ENCODE data around the gene TRPM1.

Gene TRPM1

DNA sequence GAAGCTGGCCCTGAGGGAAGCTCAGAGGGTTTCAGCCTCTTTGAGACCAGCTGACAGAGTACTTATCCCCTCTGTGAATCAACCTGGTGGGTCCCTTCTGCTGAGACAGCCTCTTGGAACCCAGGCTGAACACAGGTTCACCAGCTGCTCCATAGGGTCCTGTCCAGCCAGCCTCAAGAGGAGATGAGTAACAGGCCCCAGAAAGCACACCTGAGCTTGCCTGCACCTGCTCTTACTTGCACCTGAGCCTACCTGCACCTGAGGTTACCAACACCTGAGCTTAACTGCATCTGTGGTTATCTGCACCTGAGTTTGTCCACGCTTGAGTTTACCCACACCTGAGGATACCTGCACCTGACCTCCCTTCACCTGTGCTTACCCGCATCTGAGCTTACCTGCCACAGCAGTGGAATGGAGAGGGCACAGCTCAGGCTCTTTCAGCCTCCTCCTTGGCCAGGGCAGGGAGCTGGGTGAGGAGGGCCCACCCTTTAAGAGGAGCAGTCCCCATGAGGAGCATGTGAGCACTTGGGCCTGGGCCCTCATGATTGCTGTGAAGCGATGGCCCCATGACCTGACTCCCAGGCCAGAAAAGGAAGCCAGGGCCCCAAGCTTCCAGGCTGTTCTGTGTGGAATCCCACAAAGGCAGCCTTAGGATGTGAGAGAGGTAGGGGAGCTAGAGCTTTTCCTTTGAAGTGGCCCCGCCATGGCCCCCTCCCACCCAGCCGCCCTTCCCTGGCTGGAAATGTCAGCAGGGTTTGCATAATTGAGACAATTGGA lies at the start of gene TRPM1:
TRPM1 (minus strand) TSS at position 464 of the 777 bp plus-strand sequence. CDS start 20,370 bp downstream, outside the sequence.
- no peak for DNase-seq (ENCODE audit: low read depth, low spot score)

DNA sequence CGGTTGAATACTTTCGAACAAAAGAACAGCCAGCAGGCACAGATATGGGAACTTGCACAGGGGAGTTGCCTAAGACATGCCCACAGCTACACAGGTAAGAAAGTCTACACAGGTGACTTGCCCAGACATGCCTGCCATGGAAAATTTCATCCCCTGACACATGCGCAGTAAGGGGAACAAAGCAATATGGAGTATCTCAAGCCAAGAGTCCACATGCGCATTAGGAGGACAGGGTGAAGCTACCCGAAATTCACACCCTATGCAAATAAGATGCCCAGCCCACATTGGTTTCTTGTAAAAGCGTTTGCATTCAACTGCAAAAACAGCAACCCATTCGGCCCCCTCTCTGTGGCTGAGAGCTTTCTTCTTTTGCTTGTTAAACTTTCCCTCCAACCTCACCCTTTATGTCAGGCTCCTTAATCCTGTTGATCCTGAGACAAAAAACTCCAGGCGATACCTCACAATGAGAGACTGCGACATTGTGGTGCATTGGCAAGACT lies 49.3 kb upstream of the TRPM1 start:
- no peak for DNase-seq (ENCODE audit: low read depth, low spot score)

DNA sequence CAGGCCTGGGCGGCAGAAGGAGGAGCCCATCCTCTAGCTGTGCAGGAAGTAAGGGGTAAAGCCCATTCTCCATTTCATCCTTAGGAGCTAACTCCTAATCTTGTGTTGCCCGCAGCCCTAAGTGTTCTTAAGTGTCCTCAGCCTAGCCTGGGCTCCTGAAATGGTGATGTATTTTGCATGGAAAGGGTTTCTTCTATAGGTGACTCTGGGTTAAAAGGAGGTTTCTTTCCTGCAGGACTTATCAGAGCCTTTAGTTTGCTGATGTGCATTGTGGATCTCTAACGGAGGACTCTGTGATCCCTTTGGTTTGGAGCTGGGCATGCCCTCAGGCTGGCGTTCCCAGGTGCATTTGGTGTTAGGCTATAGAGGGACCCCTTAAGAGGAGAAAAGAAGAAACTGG lies 48.5 kb upstream of the TRPM1 start:
- no peak for DNase-seq (ENCODE audit: low read depth, low spot score)

DNA sequence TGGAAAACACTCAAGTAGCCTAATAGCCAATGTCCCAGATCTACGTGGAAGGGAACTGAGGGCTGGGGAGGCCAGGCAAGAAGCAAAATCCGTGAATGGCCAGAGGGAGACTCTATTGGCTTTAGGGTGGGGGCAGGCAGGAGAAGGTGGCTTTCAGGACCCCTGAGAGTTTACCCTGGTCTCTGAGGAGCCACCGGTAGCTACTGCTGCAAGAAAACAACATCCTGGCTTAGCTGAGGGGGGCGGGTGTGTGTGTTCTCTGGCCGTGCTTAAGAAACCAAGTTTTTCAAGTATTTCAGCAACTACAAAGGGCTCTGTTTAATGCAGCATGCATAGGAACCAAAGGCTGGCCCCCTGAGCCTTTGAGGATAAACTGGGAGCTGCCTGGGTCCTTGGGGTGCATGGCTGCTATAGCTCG lies 47.6 kb upstream of the TRPM1 start:
- DNase-seq (ENCODE audit: low read depth, low spot score): no peak

DNA sequence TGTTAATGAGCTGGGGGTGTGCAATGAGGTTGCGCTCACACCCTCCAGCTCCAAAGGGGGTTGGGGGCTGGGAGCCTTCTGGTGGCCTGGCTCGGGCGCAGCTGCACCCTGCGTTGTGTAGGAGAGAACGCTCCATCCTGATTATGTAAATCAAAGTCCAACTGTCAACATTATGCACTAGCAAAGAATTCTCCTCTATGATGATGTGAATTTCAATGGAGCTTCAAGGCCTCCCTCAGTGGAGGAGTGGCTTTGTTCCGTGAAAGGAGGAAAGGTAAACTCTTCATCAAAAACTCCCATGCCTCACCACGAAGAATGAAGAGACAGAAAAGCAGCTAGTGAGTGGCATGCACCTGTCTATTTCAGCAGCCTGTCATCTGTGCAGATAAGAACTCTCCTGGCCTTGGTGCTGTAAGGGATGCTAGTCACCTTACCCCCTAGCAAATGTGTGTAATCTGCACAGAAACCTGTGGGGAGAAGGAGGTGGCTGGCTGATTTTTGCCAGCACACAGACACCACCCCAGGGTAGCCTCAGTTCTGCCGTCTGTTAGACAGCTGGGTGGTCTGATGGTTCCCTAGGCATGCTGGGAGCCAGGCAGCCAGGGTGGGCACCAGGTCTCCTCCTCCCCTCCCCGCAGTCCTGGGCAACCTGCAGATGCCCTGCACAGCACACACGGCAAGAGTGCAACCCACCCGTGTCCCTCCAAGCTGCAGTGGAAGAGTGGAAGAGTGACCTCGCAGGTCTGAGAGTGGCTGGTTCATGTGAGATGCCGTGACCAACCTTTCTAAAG lies 47.0 kb upstream of the TRPM1 start:
- no peak for DNase-seq (ENCODE audit: low read depth, low spot score)

DNA sequence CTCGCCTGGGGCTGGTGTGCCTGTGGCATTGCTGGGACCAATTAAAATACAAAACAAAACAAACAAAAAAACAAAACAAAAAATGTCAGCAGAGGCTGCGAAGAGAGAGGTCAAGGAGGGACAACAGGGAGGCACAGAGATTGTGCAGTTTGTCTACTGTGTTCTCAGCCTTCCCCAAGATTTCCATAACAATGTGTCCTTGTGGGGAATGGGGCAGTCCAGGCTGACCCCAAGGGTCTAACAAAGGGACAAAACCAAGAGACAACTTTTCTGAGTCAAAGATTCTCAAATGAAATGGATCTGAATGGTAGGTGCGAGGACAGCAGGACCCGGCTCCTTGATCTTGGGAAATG lies 46.4 kb upstream of the TRPM1 start:
- DNase-seq (ENCODE audit: low read depth, low spot score): no peak

DNA sequence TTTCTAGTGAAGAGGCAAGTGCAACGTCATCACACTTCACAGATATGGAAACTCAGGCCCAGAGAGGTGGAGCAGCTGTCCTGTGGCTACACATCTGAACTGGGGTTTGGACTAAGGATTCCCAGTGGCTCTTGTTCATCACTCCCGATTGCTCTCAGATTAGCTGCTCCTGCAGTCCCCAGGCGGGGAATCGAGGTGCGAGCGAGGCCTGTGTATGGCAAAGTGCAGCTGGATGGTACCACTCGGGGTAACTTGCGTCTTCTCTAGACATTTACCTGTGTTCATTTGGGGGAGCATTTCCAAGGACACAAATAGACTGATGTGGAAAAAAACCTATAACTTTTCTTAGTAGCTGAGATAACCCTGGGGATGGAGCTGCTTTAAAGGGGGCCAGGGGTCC lies 45.9 kb upstream of the TRPM1 start:
- DNase-seq (ENCODE audit: low read depth, low spot score): no peak

DNA sequence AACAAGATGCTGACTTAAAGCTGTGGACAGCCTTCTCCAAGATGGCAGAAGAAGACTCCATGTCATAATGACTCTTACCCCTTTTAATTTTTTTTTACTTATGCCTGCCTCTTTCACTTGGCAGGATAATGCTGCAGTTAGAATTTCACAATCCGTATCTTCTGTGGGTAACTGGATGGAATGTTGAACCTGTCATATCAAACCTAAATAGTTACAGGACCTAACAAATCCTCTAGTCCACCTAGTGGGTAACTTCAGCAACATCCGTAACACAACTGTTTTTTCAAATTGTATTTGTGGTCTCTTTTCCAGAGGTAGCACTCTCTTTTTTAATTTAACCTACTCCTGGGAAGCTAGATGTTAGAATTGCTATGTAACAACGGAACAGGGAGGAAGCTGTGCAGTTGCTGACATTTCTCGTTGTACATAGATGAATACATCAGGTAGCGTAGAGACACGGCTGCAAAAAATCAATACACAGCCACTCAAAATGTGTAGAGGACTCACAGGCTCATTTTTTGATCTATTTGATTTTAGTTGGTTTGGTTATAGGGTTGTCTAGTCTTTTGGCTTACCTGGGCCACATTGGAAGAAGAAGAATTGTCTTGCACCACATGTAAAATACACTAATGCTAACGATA lies 43.9 kb upstream of the TRPM1 start:
- no peak for DNase-seq (ENCODE audit: low read depth, low spot score)

DNA sequence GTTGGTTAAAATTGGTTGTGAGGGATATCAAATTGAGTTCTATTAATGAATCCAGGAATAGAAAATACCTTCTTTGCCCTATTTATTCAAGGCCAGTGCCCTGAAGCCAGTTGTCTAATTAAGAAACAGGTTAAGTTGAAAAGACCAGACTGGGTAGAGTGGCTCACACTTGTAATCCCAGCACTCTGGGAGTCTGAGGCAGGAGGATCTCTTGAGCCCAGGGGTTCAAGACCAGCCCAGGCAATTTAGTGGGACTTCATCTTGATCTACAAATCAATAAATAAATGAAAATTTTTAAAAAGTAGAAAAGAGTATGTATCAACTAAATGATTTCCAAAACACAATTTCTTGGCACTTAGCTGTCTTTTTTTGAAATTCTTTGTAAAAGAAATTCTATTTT lies 40.3 kb upstream of the TRPM1 start:
- no peak for DNase-seq (ENCODE audit: low read depth, low spot score)

DNA sequence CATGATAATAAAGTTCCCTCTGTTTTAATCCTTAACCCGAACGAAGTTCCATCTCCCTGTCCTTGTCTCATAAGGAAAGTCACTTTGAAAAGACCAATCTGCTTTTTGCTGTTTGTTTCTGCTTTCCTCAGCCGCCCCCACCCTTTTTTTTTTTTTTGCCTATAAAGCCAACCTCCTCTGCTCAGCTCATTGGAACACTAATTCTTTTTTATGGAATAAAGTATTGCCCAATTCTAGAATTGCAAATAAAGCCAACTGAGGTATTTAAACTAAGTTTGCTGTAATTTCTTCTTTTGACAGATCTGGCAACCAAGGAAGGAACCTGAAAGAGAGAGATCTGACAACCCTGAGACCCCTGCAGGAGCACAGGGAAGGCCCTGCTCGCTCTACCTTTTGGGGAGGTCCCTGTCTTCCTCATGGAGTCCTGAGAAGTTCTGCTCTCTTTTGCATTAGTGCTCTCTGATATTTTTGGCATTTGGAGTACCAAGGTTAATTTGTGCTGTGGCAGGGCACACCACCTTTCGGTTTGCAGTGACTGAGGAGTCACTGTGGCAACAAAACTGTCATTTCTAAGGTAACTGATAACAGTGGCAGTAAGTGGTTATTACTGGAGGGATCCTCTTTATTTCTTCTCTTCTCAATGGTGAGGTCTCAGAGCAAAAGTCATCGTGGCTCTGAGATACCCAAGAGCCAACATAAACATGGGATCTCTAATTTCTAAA lies 35.2 kb upstream of the TRPM1 start:
- DNase-seq (ENCODE audit: low read depth, low spot score): no peak

DNA sequence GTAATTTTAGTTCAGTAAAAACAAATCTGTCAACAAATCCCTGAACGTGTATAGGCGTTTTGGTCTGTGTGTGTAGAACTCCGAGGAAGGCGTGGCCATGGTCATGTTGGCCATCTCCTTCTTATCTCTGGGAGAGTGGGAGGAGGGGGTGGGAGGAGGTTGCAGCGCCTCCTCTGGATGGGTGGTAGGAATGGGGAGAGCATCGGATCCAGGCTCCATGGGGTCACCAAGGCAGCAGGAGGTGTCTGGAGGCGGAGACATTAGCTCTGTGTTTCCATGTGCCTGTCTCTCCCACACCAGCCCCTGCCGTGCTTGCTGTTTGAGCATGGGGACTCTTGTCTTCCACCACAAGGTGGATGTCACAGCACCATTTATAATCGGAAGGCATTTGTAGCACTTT lies 34.5 kb upstream of the TRPM1 start:
- DNase-seq (ENCODE audit: low read depth, low spot score): no peak

DNA sequence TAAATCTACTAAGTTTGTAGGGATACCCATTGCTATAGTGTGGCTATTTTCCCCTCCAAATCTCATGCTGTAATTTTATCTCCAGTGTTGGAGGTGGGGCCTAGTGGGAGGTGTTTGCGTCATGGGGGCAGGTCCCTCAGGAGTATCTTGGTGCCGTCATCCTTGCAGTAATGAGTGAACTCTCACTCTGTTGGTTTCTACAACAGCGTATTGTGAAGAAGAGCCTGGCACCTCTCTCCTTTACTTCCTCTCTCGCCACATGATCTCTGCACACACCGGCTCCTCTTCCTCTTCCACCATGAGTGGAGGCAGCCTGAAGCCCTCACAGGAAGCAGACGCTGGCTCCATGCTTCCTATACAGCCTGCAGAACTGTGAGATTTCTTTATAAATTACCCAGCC lies 34.0 kb upstream of the TRPM1 start:
- DNase-seq (ENCODE audit: low read depth, low spot score): no peak

DNA sequence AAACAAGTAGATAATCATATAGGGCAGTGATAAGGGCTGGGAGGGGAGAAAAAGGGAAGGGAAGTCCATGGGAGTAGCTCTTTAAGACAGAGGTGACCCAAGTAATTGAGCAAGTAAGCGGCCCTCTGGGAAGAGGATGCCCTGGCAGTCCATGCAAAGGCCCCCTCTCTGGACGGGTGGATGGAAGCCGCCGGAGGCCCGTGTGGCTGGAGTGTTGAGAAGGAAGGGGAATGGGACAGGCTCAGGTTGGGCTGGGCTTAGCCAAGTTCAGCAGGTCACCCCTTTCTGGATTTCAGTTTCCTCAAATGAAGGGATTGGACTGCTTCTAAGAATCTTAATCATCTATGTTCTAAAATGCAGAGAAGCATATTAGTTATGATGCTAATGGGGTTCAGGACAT lies 32.4 kb upstream of the TRPM1 start:
- no peak for DNase-seq (ENCODE audit: low read depth, low spot score)

DNA sequence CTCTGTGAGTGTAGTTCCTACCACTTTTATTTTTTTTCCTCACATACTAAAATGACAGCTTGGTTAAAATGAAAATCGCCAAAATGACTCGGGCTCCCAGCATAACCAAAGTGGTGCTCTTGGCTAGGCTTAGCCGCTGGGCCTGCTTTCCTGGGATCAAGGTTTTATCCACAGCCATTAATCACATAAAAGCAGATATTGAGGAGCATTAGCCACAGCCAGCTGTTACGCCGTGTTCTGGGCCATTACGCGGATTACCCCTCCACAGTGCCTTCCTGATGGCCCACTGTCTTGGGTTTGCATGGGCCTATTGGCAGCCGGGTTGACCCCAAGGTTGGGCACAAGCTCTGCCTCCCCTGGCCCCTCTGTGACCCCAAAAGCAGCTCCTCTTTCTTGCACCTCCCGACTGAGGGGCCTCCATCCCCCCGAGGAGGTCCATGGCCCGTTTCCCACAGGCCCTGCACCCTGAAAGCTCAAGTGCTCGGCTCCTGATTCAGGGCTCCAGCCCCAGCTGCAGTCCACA lies 30.4 kb upstream of the TRPM1 start:
- DNase-seq (ENCODE audit: low read depth, low spot score): no peak

DNA sequence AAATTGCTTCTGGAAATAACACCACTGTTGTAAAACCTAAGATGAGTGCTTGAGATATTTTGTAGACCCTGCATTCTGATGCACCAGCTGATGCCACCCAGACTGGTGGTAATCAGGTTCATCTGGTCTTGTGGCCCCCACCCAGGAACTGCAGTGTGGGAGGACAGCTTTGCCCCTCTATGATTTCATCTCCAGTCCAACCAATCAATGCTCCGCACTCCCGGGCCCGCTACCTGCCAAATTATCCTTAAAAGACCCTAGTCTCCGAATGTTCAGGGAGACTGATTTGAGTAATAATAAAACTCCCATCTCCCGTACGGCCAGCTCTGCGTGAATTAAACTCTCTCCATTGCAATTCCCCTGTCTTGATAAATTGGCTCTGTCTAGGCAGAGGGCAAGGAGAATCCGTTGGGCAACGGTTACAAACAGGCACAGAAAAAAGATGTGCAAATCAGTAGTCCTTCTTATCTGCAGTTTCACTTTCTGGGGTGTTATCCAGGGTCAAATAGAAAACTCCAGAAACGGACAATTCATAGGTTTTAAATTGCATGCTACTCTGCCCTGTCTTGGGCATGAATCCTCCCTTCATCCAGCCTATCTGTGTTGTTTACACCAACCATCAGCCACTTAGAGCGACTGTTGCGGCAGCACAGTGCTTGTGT lies 29.2 kb upstream of the TRPM1 start:
- DNase-seq (ENCODE audit: low read depth, low spot score): no peak

DNA sequence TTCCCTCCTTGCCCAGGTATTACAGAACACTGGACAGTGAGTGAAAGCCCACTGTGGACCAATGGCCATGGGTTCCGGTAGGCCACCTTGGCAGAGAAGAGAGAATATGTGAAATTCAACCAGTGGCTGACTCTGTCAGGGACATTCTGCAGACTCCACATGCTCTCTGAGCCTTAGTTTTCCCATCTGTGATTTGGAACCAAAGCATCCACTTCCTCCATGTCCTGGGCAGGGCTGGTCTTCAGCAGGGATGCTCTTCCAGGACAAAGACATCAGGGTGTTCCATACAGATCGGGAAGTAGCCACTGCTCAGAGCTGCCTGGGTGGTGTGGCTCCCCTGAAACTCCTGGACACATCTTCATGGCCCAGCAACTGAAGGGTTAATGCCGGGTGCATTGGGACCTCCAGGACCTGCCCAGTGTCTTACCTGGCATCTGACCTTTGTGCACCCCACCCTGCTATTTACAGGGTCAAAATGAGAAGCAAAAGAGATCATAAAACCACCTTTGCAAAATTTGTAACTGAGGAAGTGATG lies 28.3 kb upstream of the TRPM1 start:
- DNase-seq (ENCODE audit: low read depth, low spot score): no peak

DNA sequence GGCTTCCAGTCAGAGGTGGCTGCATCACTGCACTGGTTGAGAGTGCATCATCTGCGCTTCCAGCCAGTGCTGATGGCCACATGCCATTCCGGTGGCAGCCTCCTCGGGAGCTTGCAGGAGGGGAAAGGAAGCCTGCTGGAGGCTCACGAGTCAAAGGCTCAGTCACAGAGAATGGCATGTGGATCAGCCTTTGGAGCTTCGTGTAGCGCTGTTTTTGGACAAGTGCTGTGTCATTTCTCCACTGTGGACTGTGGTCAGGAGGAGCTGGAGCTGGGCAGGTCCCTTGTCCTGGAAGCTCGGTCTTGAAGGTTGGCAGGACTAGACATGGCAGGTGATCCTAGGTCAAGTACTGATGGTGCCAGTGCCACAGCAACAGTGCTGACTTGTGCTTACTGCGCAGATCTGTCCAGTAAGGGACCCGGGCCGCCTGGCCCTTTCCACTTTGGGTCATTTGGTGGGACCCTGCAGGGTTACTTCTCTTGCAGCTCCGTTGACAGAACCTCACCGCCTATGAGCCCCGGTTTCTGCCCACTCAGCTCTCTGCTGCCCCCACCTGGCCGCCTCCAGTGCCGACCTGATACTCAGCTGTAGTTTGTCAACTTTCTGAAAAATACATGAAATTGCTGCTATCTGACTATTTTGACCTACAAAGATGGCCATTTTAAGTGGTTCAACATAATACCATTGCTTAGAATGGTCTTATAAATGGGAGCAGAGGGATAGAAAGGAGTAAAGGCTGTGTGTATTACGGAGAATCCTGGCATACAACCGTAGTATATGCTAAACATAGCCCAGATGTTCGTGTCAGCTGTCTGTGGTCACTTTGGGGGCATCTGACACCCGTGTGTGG lies 27.6 kb upstream of the TRPM1 start:
- peak; percentile 52 for DNase-seq (ENCODE audit: low read depth, low spot score)

DNA sequence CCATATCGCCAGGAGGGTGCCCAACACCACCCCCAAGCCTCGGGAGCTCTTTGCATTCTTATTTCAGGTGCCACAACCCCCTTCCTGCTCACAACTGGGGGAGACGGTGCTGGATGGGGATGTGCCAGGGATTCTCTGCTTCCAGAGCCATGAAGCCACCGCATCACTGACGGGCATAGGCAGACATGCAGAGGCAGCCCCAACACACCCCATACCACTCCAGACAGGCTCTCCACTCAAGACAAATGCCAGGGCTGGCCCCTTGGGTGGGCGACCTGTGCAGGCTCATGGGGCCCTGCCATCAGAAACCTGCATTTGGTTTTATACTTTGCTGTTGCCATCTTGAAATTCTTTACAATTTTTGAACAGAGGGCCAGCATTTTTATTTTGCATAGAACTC lies 27.0 kb upstream of the TRPM1 start:
- no peak for DNase-seq (ENCODE audit: low read depth, low spot score)

DNA sequence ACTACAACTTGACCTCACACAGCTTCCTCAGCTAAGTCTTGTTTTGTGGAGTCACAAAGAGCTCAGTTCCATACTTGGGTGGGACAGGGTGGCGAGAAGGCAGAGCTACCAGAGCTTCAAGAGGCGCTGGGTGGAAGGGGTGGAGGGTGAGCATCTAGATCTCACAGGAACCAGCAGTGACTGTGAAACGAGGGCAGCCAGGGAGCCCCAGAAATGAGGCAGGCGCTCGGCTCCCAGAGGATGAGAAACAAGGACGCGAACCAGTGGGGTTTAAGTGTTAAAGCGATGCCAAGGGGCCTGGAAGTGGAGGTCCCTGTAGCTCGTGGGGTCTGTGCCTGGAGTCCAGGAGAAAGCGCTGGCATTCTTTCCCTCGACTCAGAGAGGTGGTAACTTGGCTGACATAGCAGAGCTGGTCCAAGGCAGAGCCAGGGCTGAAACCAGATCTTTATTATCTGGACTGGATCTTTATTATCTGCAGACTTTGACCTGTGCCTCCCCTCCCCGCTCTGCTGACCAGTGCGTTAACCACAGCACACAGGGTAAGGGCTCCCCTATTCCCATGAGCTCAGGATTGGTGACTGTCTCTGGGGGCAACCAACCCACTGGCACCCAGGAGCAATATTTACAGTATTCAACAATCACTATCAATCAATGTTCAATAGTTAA lies 26.2 kb upstream of the TRPM1 start:
- DNase-seq (ENCODE audit: low read depth, low spot score): no peak

All from activated CD4-positive, CD25-positive, alpha-beta regulatory T cell treated with anti-CD3 and anti-CD28 coated beads, Interleukin-2, amount 50 U/mL, for 16 hours (primary cell).